Hematopoietic multipotent progenitor cell treated with erythropoietin and hydrocortisone succinate and interleukin-3 and kit ligand, for 15 days (in vitro differentiated cells): ENCODE results near the gene SEMA5A.

Experiments
- DNase-seq: peaks from one replicate; pipeline ENCODE4 v3.0.0-alpha.2; 2015; ENCODE audit warnings: low spot score

The SEMA5A gene

GRCh38 chr5:9545136-9545991 is 511 bp downstream of the SEMA5A start:
- no peak for DNase-seq

GRCh38 chr5:9544502-9545135 is 1.3 kb downstream of the SEMA5A start:
- DNase-seq: peak; percentile 3

- no peak for DNase-seq
These were observed 1.8 kb downstream of the SEMA5A start for GRCh38 chr5:9544056-9544455.

- no peak for DNase-seq
These were observed 2.5 kb downstream of the SEMA5A start for GRCh38 chr5:9543311-9543920.

- DNase-seq: no peak
These were observed 5.1 kb downstream of the SEMA5A start for GRCh38 chr5:9540791-9541190.

- DNase-seq: no peak
These were observed 7.4 kb downstream of the SEMA5A start for GRCh38 chr5:9538504-9538903.

- DNase-seq: no peak
These were observed 8.4 kb downstream of the SEMA5A start for GRCh38 chr5:9537223-9538141.

GRCh38 chr5:9536717-9537116 is 9.2 kb downstream of the SEMA5A start:
- no peak for DNase-seq

GRCh38 chr5:9534881-9535517 is 10.9 kb downstream of the SEMA5A start:
- DNase-seq: no peak

- DNase-seq: no peak
These were observed 12.1 kb downstream of the SEMA5A start for GRCh38 chr5:9533562-9534364.

- DNase-seq: no peak
These were observed 12.8 kb downstream of the SEMA5A start for GRCh38 chr5:9533096-9533495.

GRCh38 chr5:9529513-9529912 is 16.4 kb downstream of the SEMA5A start:
- DNase-seq: no peak

- DNase-seq: no peak
These were observed 16.8 kb downstream of the SEMA5A start for GRCh38 chr5:9529041-9529480.

GRCh38 chr5:9524941-9525340 is 20.9 kb downstream of the SEMA5A start:
- no peak for DNase-seq

- DNase-seq: no peak
These were observed 22.6 kb downstream of the SEMA5A start for GRCh38 chr5:9523090-9523823.

- DNase-seq: no peak
These were observed 26.3 kb downstream of the SEMA5A start for GRCh38 chr5:9519537-9519936.

- no peak for DNase-seq
These were observed 29.3 kb downstream of the SEMA5A start for GRCh38 chr5:9516591-9516990.

GRCh38 chr5:9515436-9515835 is 30.4 kb downstream of the SEMA5A start:
- DNase-seq: no peak

GRCh38 chr5:9514968-9515367 is 30.9 kb downstream of the SEMA5A start:
- DNase-seq: no peak

GRCh38 chr5:9513827-9514226 is 32.0 kb downstream of the SEMA5A start:
- DNase-seq: no peak
